Medulla oblongata (tissue), 1 donor: Measurements from ENCODE around the gene AP3D1.
A peak's percentile ranks its signal among the peaks of the same experiment; 100 is the strongest.
"Not testable (repeated sequence)": the region's sequence is repeated elsewhere in the genome, so short reads cannot be mapped to it uniquely, and the experiment has no call there.

Source experiments
- DNase-seq: peaks from one replicate; pipeline ENCODE4 v3.0.0-alpha.2; 2015; ENCODE audit errors: extremely low spot score

The AP3D1 gene

DNA sequence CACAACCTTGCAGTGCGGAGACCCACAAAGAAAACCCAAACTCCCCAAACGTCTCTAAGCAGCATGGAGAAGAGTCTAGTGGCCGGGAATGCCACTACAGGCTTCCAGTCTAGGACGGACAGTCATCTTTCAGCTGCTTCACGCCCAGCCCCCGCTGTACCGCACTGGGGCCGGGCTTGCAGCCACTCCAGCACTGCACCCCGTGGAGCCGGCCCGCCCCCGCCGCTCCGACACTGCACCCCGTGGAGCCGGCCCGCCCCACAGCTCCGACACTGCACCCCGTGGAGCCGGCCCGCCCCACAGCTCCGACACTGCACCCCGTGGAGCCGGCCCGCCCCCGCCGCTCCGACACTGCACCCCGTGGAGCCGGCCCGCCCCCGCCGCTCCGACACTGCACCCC, 23.1 kb downstream of the AP3D1 start:
- not testable (repeated sequence) for DNase-seq

DNA sequence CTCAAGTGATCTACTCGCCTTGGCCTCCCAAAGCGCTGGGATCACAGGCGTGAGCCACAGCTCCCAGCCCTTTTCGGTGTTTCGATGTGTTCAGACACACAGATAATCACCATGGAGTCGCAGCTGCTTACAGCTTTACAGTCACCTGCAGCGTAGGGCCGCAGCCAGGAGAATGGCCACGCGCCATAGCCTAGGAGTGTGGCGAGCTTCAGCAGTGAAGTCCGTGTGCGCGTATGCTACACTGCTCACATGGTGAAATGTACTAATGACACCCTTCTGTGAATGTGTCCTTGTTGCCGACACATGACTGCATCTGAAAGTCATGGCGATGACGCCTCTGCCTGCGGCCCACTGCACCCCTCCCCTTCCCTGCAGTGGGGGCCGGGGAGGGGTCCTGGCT, 23.6 kb downstream of the AP3D1 start:
- no peak for DNase-seq

GRCh38 chr19:2126879-2127518, 24.4 kb downstream of the AP3D1 start:
- DNase-seq: no peak

- no peak for DNase-seq
Measured at GRCh38 chr19:2123682-2124387, 27.5 kb downstream of the AP3D1 start.

DNA sequence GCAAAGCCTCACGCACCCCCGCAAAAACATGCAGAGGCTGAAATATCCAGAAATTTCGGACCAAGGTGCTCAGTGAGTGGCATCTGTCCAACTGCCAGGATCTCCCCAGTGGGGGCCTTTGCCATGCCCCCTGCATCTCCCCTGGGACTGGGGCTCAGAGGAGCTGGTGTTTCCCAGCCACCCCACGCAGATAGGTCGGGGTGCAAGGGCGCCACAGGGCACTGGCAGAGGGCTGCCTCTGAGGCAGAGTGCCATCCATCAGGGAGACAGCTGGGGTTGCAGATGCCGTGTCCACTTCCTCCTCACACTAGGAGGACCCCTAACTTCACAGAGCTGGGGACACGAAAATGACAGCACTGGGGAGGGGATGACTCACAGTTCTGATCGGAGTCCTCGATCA, 28.4 kb downstream of the AP3D1 start:
- DNase-seq: no peak

- DNase-seq: no peak
Measured at GRCh38 chr19:2122251-2122650, 29.1 kb downstream of the AP3D1 start.

DNA sequence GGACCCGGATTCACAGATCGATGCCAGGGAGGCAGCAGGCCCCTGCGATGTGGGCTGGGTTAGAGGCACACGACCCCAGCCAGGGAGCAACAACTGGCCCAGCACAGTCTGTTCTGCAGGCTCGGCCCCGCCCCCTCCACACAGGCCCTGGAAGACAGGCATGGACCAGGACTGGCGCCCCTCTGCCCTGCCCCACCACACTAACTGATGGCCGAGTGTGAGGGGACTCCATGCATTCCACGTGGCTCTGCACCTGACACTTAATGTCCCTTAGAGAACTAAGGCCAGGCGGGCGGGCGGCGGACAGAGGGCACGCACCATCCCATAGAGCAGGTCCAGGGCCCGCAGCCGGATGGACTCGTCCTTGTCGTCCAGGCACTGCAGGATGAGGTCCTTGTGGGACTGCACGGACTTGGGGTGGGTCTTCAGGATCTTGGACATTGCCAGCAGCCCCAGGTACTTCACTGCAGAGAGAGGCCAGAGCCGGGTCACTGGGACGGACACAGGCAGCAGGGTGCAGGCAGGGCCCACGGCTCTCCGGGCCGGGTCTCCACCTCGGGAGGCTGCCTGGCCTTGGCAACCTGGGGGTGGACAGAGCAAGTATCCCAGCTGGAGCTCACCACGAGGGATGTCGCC, 29.8 kb downstream of the AP3D1 start:
- no peak for DNase-seq

- no peak for DNase-seq
Measured at GRCh38 chr19:2120821-2121220, 30.5 kb downstream of the AP3D1 start.

- DNase-seq: no peak
Measured at GRCh38 chr19:2119921-2120785, 31.2 kb downstream of the AP3D1 start.

GRCh38 chr19:2118438-2118837, 32.9 kb downstream of the AP3D1 start:
- no peak for DNase-seq

- peak; percentile 41 for DNase-seq
Measured at GRCh38 chr19:2117215-2117960, 34.0 kb downstream of the AP3D1 start.

GRCh38 chr19:2116507-2116906, 34.9 kb downstream of the AP3D1 start:
- no peak for DNase-seq

DNA sequence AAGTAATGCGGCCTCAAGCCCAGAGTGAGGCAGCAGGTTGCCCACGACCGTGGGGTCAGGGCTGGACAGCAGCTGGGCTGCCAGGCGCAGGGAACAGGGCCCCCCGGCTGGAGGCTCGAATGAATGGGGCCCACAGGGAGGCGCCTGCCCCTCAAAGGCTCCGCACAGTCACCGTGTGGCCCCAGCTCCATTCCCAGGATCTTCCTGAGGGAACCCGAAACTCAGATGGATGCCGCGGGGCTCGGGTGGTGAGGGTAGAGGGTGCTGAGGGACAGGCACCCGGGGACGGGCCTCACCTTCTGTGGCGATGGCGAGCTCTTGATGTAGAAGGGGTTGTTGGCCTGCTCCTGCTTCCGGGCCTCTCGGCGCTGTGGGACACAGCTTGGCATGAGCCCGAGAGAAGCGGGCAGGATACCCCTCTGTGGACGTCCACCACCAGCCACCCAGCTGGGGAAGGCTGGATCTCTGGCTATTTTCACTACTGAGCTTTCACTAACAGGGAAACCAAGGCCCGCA, 35.4 kb downstream of the AP3D1 start:
- no peak for DNase-seq

- no peak for DNase-seq
Measured at GRCh38 chr19:2115324-2115723, 36.0 kb downstream of the AP3D1 start.

- no peak for DNase-seq
Measured at GRCh38 chr19:2114821-2115220, 36.5 kb downstream of the AP3D1 start.

DNA sequence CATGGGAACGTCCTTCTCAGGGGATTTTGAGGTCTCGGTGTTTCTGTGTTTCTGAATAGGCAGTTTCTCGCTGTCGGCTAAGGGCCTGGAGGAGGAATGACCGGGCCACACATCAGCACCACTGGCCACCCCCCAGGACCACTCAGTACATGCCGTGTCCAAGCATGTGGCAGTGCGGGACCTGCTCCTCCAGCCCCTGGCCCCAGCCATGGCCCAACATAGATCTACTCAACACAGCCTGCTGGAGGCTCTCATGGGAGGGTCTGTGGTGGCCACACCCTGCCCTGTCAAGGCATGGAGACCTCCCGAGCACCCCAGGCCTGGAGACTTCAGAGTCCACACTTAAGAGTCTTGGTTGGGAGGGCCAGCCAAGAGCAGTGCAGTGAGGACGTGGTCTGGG, 37.1 kb downstream of the AP3D1 start:
- DNase-seq: no peak

- no peak for DNase-seq
Measured at GRCh38 chr19:2113439-2114211, 37.7 kb downstream of the AP3D1 start.

DNA sequence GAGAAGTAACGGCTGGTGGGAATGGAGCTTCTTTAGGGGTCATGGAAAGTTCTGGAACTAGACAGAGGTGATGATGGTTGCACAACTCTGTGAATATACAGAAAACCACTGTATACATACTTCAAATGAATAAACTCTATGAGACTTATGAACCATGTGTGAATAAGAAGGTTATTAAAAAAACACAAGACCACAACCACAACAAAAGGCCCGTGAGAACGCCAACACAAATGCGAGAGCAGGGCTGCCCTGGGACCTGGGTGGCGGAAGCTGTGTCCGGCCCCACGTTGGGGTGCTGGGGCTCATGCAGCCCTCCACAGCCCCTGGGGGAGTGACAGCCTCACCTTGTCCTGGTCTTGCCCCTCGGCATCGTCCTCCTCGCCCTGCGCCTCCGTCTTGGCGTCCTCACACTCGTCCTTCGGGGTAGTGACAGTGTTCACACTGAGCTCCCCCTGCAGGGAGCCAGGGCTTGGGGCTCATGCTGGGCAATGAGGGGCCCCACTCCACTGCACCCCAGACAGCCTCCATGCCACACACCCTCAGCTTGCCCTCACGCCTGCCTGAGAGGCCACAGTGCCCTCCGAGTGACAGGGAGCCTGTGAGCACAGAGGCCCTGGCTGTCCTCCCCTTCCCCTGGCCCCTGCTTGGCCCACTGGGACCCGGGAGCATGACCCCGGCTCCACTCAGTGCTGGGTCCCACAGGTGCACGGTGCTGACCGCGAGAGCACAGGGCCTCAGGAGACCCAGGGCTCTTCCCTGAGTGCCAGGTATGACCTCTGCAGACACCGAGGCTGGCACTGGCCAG, 38.6 kb downstream of the AP3D1 start:
- no peak for DNase-seq

DNA sequence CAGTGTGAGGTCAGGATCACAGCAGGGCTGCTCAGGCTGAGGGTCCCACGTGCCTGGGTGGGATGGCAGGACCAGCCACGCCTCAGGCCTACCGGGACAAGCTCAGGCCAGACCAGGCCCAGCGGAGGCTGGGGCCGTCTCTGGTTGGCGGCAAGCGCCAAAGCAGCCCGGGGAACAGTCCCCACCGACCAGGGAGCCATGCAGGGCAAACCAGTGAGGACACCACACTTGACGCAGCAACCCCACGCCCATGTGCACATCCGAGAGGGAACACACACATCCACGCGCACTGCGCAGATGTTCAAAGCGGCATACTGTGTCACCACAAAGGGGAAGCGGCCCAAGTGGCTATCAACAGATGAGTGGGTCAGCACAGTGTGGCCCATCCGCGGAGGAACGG, 39.5 kb downstream of the AP3D1 start:
- DNase-seq: no peak

- DNase-seq: no peak
Measured at GRCh38 chr19:2111425-2111824, 39.9 kb downstream of the AP3D1 start.
